ENCODE measurements around the gene TSPAN9. TPM values are rescaled to one million over a fixed set of nuclear protein-coding genes. Genes with fewer than 3 reads are reported as not detected.

The TSPAN9 gene
- polyA plus RNA-seq, 1 donor (not counting 4 experiments of a cell fraction or from before 2014, with no cell fraction given), result 27.5 TPM

DNA sequence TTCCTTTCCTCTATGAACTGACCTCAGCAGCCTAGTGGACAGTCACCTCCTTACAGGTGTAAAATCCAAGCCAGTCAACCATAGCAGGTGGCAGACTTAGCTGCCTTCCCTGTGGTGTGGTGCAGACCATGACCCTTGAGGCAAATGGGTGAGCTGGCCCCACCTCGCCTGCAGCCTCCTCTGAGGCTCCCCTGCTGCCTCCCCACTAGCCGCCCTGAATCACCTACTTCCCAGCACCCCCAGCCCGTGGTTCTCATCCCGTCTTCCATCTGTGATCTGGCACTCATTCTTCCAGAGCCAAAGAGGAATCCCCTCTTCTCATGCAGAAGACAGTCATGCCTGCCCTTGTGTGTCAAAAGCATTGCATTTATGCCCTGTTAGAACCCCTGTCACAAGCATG, 34.4 kb upstream of the TSPAN9 start:
- peaks cover 1 to 4% of the 10 kb centered on the region in 2 experiments for H3K36me3 ChIP-seq (ENCODE audit: control insufficient read depth in 2 of 2, extremely low read depth in 1 of 2, insufficient read depth in 2 of 2, low read length in 2 of 2)
- no peak overlapping the region for H3K4me2 ChIP-seq (ENCODE audit: control insufficient read depth, extremely low read depth, insufficient read depth, low read depth, low read length)
- dilution Hi-C loops (cut with MboI; ENCODE audit: extremely low pct_ligation_motif_present, low sequenced_read_pairs), result no loop called here
- no peaks in the 10 kb centered on the region for H3K9me3 ChIP-seq (ENCODE audit: control insufficient read depth, low read depth, low read length)
- no peaks in the 10 kb centered on the region for H3K9me1 ChIP-seq (ENCODE audit: control insufficient read depth, extremely low read depth, insufficient read depth, low read length)
- no peak overlapping the region for H3K27ac ChIP-seq (ENCODE audit: control insufficient read depth, insufficient read depth, low read length)
- H2AFZ ChIP-seq (ENCODE audit: control insufficient read depth, low read length), result no peak overlapping the region
- H4K20me1 ChIP-seq (ENCODE audit: control insufficient read depth, extremely low read depth, insufficient read depth, low read length), result no peaks in the 10 kb centered on the region
- H3K9ac ChIP-seq (ENCODE audit: control insufficient read depth, extremely low read depth, insufficient read depth, low read length), result no peak overlapping the region
- no peaks in the 10 kb centered on the region for H3K79me2 ChIP-seq (ENCODE audit: control insufficient read depth, insufficient read depth, low read length)
- TF ChIP-seq EZH2 (IDR thresholded peaks at IDR 0.05; ENCODE audit: low read length), result no peak
- TF ChIP-seq, protein P1, sequence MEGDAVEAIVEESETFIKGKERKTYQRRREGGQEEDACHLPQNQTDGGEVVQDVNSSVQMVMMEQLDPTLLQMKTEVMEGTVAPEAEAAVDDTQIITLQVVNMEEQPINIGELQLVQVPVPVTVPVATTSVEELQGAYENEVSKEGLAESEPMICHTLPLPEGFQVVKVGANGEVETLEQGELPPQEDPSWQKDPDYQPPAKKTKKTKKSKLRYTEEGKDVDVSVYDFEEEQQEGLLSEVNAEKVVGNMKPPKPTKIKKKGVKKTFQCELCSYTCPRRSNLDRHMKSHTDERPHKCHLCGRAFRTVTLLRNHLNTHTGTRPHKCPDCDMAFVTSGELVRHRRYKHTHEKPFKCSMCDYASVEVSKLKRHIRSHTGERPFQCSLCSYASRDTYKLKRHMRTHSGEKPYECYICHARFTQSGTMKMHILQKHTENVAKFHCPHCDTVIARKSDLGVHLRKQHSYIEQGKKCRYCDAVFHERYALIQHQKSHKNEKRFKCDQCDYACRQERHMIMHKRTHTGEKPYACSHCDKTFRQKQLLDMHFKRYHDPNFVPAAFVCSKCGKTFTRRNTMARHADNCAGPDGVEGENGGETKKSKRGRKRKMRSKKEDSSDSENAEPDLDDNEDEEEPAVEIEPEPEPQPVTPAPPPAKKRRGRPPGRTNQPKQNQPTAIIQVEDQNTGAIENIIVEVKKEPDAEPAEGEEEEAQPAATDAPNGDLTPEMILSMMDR (optimal IDR thresholded peaks at IDR 0.05 in 1 of 3, IDR thresholded peaks at IDR 0.05 in 1 of 3, conservative IDR thresholded peaks at IDR 0.05 in 1 of 3; ENCODE audit: extremely low read depth in 1 of 3, insufficient read depth in 2 of 3, low read length in 3 of 3), result no peak
- no peaks in the 10 kb centered on the region for H3K27me3 ChIP-seq (ENCODE audit: control insufficient read depth, extremely low read depth, insufficient read depth, low read length)
- H3K4me1 ChIP-seq (ENCODE audit: control insufficient read depth, extremely low read depth, insufficient read depth, low read length), result peaks cover 10% of the 10 kb centered on the region
- DNase-seq (ENCODE audit: low read depth, low spot score) (no peak), FAIRE-seq (no peak)
- H3K4me3 ChIP-seq (ENCODE audit: control insufficient read depth in 2 of 3, extremely low read depth in 1 of 3, insufficient read depth in 2 of 3, low read depth in 1 of 3, low read length in 3 of 3), result no peak overlapping the region

DNA sequence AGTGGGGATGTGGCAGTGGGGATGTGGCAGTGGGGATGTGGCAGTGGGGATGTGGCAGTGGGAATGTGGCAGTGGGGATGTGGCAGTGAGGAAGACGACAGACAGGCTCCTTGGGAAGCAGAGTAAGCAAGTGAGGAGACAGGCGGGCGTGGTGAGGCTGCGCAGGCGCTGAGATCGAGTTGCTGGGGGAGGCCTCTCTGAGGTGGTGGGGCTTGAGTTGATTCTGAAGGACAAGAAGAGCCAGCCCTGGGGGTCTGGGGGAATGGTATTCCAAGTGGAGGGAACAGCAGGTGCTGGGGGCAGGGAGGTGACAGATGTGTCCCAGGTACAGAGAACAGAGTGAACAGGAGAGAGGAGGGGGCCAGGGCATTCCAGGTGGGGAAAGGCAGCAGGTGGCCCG, 33.8 kb upstream of the TSPAN9 start:
- no peak overlapping the region for H3K4me3 ChIP-seq (ENCODE audit: control insufficient read depth in 2 of 3, extremely low read depth in 1 of 3, insufficient read depth in 2 of 3, low read depth in 1 of 3, low read length in 3 of 3)
- TF ChIP-seq, protein P1 (optimal IDR thresholded peaks at IDR 0.05 in 1 of 3, IDR thresholded peaks at IDR 0.05 in 1 of 3, conservative IDR thresholded peaks at IDR 0.05 in 1 of 3; ENCODE audit: extremely low read depth in 1 of 3, insufficient read depth in 2 of 3, low read length in 3 of 3), result no peak
- no peak for TF ChIP-seq EZH2 (IDR thresholded peaks at IDR 0.05; ENCODE audit: low read length)
- dilution Hi-C loops (cut with MboI; ENCODE audit: extremely low pct_ligation_motif_present, low sequenced_read_pairs), result no loop called here

More for the DNA sequence above, 33.8 kb upstream of the TSPAN9 start:
- Histone ChIP-seq H3K27ac (ENCODE audit: control insufficient read depth, insufficient read depth, low read length) (no peak overlapping the region), H3K9me3 (ENCODE audit: control insufficient read depth, low read depth, low read length) (no peaks in the 10 kb centered on the region), H3K79me2 (ENCODE audit: control insufficient read depth, insufficient read depth, low read length) (no peaks in the 10 kb centered on the region), H3K9ac (ENCODE audit: control insufficient read depth, extremely low read depth, insufficient read depth, low read length) (no peak overlapping the region), H3K27me3 (ENCODE audit: control insufficient read depth, extremely low read depth, insufficient read depth, low read length) (no peaks in the 10 kb centered on the region), H2AFZ (ENCODE audit: control insufficient read depth, low read length) (no peak overlapping the region), H3K36me3 (ENCODE audit: control insufficient read depth in 2 of 2, extremely low read depth in 1 of 2, insufficient read depth in 2 of 2, low read length in 2 of 2) (peaks cover 0 to 1% of the 10 kb centered on the region in 2 experiments), H3K4me1 (ENCODE audit: control insufficient read depth, extremely low read depth, insufficient read depth, low read length) (peaks cover 10% of the 10 kb centered on the region), H3K4me2 (ENCODE audit: control insufficient read depth, extremely low read depth, insufficient read depth, low read depth, low read length) (no peak overlapping the region), H3K9me1 (ENCODE audit: control insufficient read depth, extremely low read depth, insufficient read depth, low read length) (no peaks in the 10 kb centered on the region), H4K20me1 (ENCODE audit: control insufficient read depth, extremely low read depth, insufficient read depth, low read length) (no peaks in the 10 kb centered on the region)
- FAIRE-seq (no peak), DNase-seq (ENCODE audit: low read depth, low spot score) (no peak)
